HepG2 (cell line): ENCODE results near the gene TMEM256. TPM values are rescaled to one million over a fixed set of nuclear protein-coding genes. Genes with fewer than 3 reads are reported as not detected.

Experiments
- ATAC-seq: fragments of 200-7000 bp; cut with Tn5 transposase; 3 replicates; pipeline ENCODE4 v1.9.1; 2020; ENCODE audit warnings: mild to moderate bottlenecking, moderate library complexity
- BruUV-seq: library from RNA; stranded (reverse); fragments of 400-500 nt; replicated peaks from 2 replicates; lab custom pipeline; 2021; lab: Mats Ljungman, UMichigan
- CTCF ChIA-PET: fragments of 300-600 bp; formaldehyde crosslinking; extraction: SDS; loops from one replicate; lab custom pipeline; 2021; ENCODE audit warnings: low total read pairs, inconsistent platforms, low intra/inter-chr PET ratio; lab: Yijun Ruan, JAX
- POLR2A ChIA-PET: fragments of 350-600 bp; sonication (Branson Sonifier 250); formaldehyde crosslinking; loops from one replicate; lab custom pipeline; 2020; ENCODE audit warnings: antibody characterized with exemption, inconsistent platforms; lab: Yijun Ruan, JAX
- DNase-seq: peaks from one replicate; pipeline ENCODE4 v3.0.0-alpha.2; 2015; ENCODE audit warnings: low spot score
- FAIRE-seq: peaks from 3 replicates; lab custom pipeline; 2011; peaks lifted over from hg19 to GRCh38; lab: Jason Lieb, UNC
- H2AFZ ChIP-seq: one replicate; pipeline ENCODE4 v1.6.1; 2011; ENCODE audit warnings: low read length, inconsistent platforms
- H3K27ac ChIP-seq: fragments of 300-600 bp; 3 replicates; pipeline ENCODE4 v1.8.0; 2011; ENCODE audit warnings: mixed run types, mild to moderate bottlenecking, mixed read lengths, low read length, inconsistent platforms; ENCODE audit not compliant: insufficient read depth; ENCODE audit errors: extremely low read length
- H3K27me3 ChIP-seq, 2 experiments: fragments of 200-600 bp in 1 of 2; 2 replicates in 1 of 2; 3 replicates in 1 of 2; pipeline versions ENCODE4 v1.6.0 to v1.8.0; 2011; ENCODE audit warnings: low read length in 2 of 2, mild to moderate bottlenecking in 2 of 2, moderate library complexity in 2 of 2, inconsistent platforms in 1 of 2; ENCODE audit not compliant: insufficient read depth in 2 of 2, control insufficient read depth in 1 of 2
- H3K36me3 ChIP-seq, 2 experiments: fragments of 200-600 bp in 1 of 2; replicated peaks in 1 of 2; 2 replicates in 1 of 2; 3 replicates in 1 of 2; pipeline versions ENCODE4 v1.5.1 to v1.8.0; 2011; ENCODE audit warnings: low read length in 2 of 2, inconsistent platforms in 1 of 2; ENCODE audit not compliant: insufficient read depth in 2 of 2, control insufficient read depth in 1 of 2
- H3K4me1 ChIP-seq: 2 replicates; pipeline ENCODE4 v1.5.1; 2012; ENCODE audit warnings: low read length, inconsistent platforms; ENCODE audit not compliant: insufficient read depth
- H3K4me2 ChIP-seq: 2 replicates; pipeline ENCODE4 v1.6.0; 2011; ENCODE audit warnings: low read depth, low read length, inconsistent platforms
- H3K4me3 ChIP-seq, 3 experiments: fragments of 200-600 bp in 1 of 3; sonication (generic), shearing (Covaris generic) in 1 of 3; replicated peaks in 1 of 3; 2 replicates each; pipeline ENCODE4 v1.5.1; 2011 to 2016; ENCODE audit warnings: low read length in 3 of 3, inconsistent platforms in 2 of 3, low read depth in 2 of 3, mild to moderate bottlenecking in 2 of 3, control low read depth in 1 of 3, mixed read lengths in 1 of 3; ENCODE audit not compliant: insufficient read depth in 1 of 3
- H3K79me2 ChIP-seq: one replicate; pipeline ENCODE4 v1.6.1; 2011; ENCODE audit warnings: low read length, inconsistent platforms; ENCODE audit not compliant: insufficient read depth
- H3K9ac ChIP-seq: 2 replicates; pipeline ENCODE4 v1.6.0; 2011; ENCODE audit warnings: mild to moderate bottlenecking, low read depth, low read length, inconsistent platforms; ENCODE audit not compliant: insufficient read depth
- H3K9me3 ChIP-seq: 2 replicates; pipeline ENCODE4 v1.5.1; 2012; ENCODE audit warnings: mild to moderate bottlenecking, low read length
- H4K20me1 ChIP-seq: 2 replicates; pipeline ENCODE4 v1.6.0; 2011; ENCODE audit warnings: inconsistent platforms, mild to moderate bottlenecking, low read length, moderate library complexity; ENCODE audit not compliant: insufficient read depth
- ATF6 ChIP-seq: sonication (generic); formaldehyde crosslinking; conservative IDR thresholded peaks from 2 replicates; pipeline ENCODE4 v1.4.0; 2020; ENCODE audit warnings: missing genetic modification reagents
- BRD4 ChIP-seq: sonication (generic); formaldehyde crosslinking; IDR thresholded peaks from 2 replicates; pipeline ENCODE4 v1.4.0; 2020; ENCODE audit warnings: missing genetic modification reagents
- HDAC2 ChIP-seq: sonication (generic); formaldehyde crosslinking; IDR thresholded peaks from 2 replicates; pipeline ENCODE4 v1.4.0; 2020; ENCODE audit warnings: missing genetic modification reagents
- HES4 ChIP-seq: sonication (generic); formaldehyde crosslinking; IDR thresholded peaks from 2 replicates; pipeline ENCODE4 v1.9.0; 2021; ENCODE audit warnings: mild to moderate bottlenecking, missing genetic modification reagents, borderline replicate concordance
- HOXD1 ChIP-seq: sonication (generic); formaldehyde crosslinking; IDR thresholded peaks from 2 replicates; pipeline ENCODE4 v1.5.0; 2020; ENCODE audit warnings: missing genetic modification reagents
- MTA1 ChIP-seq: sonication (generic); formaldehyde crosslinking; IDR thresholded peaks from 2 replicates; pipeline ENCODE4 v1.4.0; 2020; ENCODE audit warnings: missing genetic modification reagents, mild to moderate bottlenecking, borderline replicate concordance
- RAD21 ChIP-seq: fragments of 450-650 bp; formaldehyde crosslinking; IDR thresholded peaks from 2 replicates; pipeline ENCODE4 v1.5.0; 2020; ENCODE audit warnings: mild to moderate bottlenecking
- RERE ChIP-seq: IDR thresholded peaks from 2 replicates; pipeline ENCODE4 v1.6.1; 2016; ENCODE audit warnings: low read depth, missing genetic modification reagents, missing compliant biosample characterization
- SIX1 ChIP-seq: sonication (generic); formaldehyde crosslinking; IDR thresholded peaks from 2 replicates; pipeline ENCODE4 v1.4.0; 2020; ENCODE audit warnings: missing genetic modification reagents, borderline replicate concordance
- STAG1 ChIP-seq: sonication (generic); formaldehyde crosslinking; IDR thresholded peaks from 2 replicates; pipeline ENCODE4 v1.4.0; 2020; ENCODE audit warnings: missing genetic modification reagents
- TMF1 ChIP-seq: sonication (generic); formaldehyde crosslinking; IDR thresholded peaks from 2 replicates; pipeline ENCODE4 v1.8.1; 2022; ENCODE audit warnings: low read depth, missing genetic modification reagents
- YEATS4 ChIP-seq: sonication (generic); formaldehyde crosslinking; IDR thresholded peaks from 2 replicates; pipeline ENCODE4 v1.4.0; 2020; ENCODE audit warnings: missing genetic modification reagents, borderline replicate concordance
- ZBTB37 ChIP-seq: sonication (generic); formaldehyde crosslinking; IDR thresholded peaks from 2 replicates; pipeline ENCODE4 v1.4.0; 2020; ENCODE audit warnings: mild to moderate bottlenecking, missing genetic modification reagents
- ZNF136 ChIP-seq: sonication (generic); formaldehyde crosslinking; IDR thresholded peaks from 2 replicates; pipeline ENCODE4 v1.8.1; 2022; ENCODE audit warnings: low read depth, mild to moderate bottlenecking, moderate library complexity, missing genetic modification reagents
- ZNF3 ChIP-seq: IDR thresholded peaks from 2 replicates; pipeline ENCODE4 v1.7.0; 2017; ENCODE audit warnings: inconsistent platforms
- ZSCAN20 ChIP-seq: sonication (generic); formaldehyde crosslinking; IDR thresholded peaks from 2 replicates; pipeline ENCODE4 v1.4.0; 2020; ENCODE audit warnings: missing genetic modification reagents, mild to moderate bottlenecking, borderline replicate concordance
- WGBS: methylation state at CpG from one replicate; pipeline ENCODE4 v1.1.6; 2017; ENCODE audit warnings: low lambda C conversion rate; 5-methylcytosine and 5-hydroxymethylcytosine counted together
- in situ Hi-C: cut with HindIII; loops from 2 replicates; pipeline ENCODE4 v1.10.0; 2017; ENCODE audit warnings: low pct_unique_long_range_greater_than_20kb; ENCODE audit not compliant: extremely low pct_ligation_motif_present
- intact Hi-C: fragments of 100-400 bp; cut with micrococcal nuclease; formaldehyde crosslinking; loops from one replicate; pipeline ENCODE4 v1.10.0; 2022; ENCODE audit not compliant: unreplicated experiment
- polyA plus RNA-seq, 8 experiments: library from polyadenylated mRNA; depleted of rRNA in 3 of 8; stranded (reverse) in 7 of 8; unstranded in 1 of 8; fragments of >200 nt; fragmentation: Illumina TruSeq in 4 of 8; extraction: Trizol in 4 of 8; gene quantifications; 2 replicates each; pipeline versions ENCODE4 v1.2.1 to v1.2.3, GENCODE V29; 2011 to 2016; ENCODE audit warnings: low read depth in 4 of 8, missing spikeins in 1 of 8, mixed read lengths in 1 of 8; ENCODE audit not compliant: insufficient read depth in 1 of 8
- total RNA-seq, 5 experiments: library from RNA; depleted of rRNA; stranded (reverse); fragments of >200 nt; fragmentation: Illumina TruSeq; extraction: Trizol; gene quantifications; 2 replicates each; pipeline ENCODE4 v1.2.3, GENCODE V29; 2016; ENCODE audit warnings: low read depth in 1 of 5

Gene TMEM256
- total and polyA plus RNA-seq, 2 of the 13 experiments (the other 11 are each of a cell fraction or from before 2014, with no cell fraction given) = 231 to 252 TPM

- no peak overlapping the region for H3K9ac ChIP-seq
- DNase-seq (no peak), FAIRE-seq (no peak), ATAC-seq (no peak)
- H3K4me1 ChIP-seq = peaks cover 26% of the 10 kb centered on the region
- H3K4me3 ChIP-seq = no peak overlapping the region
- intact Hi-C loops = loop anchor here (5.0 to 10.0 kb wide), 4 partner anchors 46 to 208 kb away; partner anchors contain the start of genes POLR2A, SENP3, SLC35G6 and TMEM256
- no peaks in the 10 kb centered on the region for H4K20me1 ChIP-seq
- H3K4me2 ChIP-seq = no peak overlapping the region
- WGBS = 39% methylated on average over 7 of the region's 8 CpGs
- H3K36me3 ChIP-seq = no peaks in the 10 kb centered on the region
- in situ Hi-C loops = loop anchor here (5.0 kb wide), 1 partner anchor 81 kb away; the partner anchor contains the start of genes FGF11 and TMEM102
- H3K27me3 ChIP-seq = peaks cover 0 to 11% of the 10 kb centered on the region in 2 experiments; a peak in 1 of 5 replicates
- no peak overlapping the region for H3K27ac ChIP-seq
- ChIA-PET CTCF (interaction anchor here (0.7 to 2.0 kb wide), 2 partner anchors 80 to 89 kb away, joined by 3 to 11 read pairs; partner anchors contain the start of gene CHRNB1), POLR2A (interaction anchor here (0.9 to 1.6 kb wide), 2 partner anchors 122 to 201 kb away, joined by 3 to 4 read pairs; partner anchors contain the start of gene ZBTB4)
- no peak overlapping the region for H2AFZ ChIP-seq
- no TSS peak for BruUV-seq
- no peaks in the 10 kb centered on the region for H3K79me2 ChIP-seq
- H3K9me3 ChIP-seq = no peaks in the 10 kb centered on the region
- TF ChIP-seq TMF1 (CRISPR knock-in tag) (no peak), ZNF3 (CRISPR knock-in tag) (no peak), ZSCAN20 (CRISPR knock-in tag) (no peak), RERE (CRISPR knock-in tag) (no peak), ZNF136 (CRISPR knock-in tag) (no peak), ATF6 (CRISPR knock-in tag) (no peak), MTA1 (CRISPR knock-in tag) (no peak), HES4 (CRISPR knock-in tag) (no peak), HOXD1 (CRISPR knock-in tag) (no peak), HDAC2 (CRISPR knock-in tag) (no peak), ZBTB37 (no peak), BRD4 (CRISPR knock-in tag) (no peak), SIX1 (CRISPR knock-in tag) (no peak), YEATS4 (no peak), STAG1 (CRISPR knock-in tag) (no peak), RAD21 (no peak)
Measured at GRCh38 chr17:7356756-7357155, 47.1 kb downstream of the TMEM256 start.
